ENCODE data around the gene PIR.

GRCh38 chrX:15529165-15529564, 36.0 kb upstream of the PIR start:
- TF ChIP-seq CTCF (IDR thresholded peaks at IDR 0.05; ENCODE audit: borderline replicate concordance, extremely low read depth, low read length, poor library complexity, severe bottlenecking) (no peak), EZH2 (IDR thresholded peaks at IDR 0.05; ENCODE audit: borderline replicate concordance, low read depth, low read length, severe bottlenecking) (no peak)
